ENCODE data around the gene YIPF3.
A peak's percentile ranks its signal among the peaks of the same experiment; 100 is the strongest.
"Not testable (repeated sequence)": the region's sequence is repeated elsewhere in the genome, so short reads cannot be mapped to it uniquely, and the experiment has no call there.

YIPF3 gene

GRCh38 chr6:43516697-43517504, at the start of gene YIPF3, which contains the start of gene POLR1C:
YIPF3 (minus strand) TSS chr6:43516926; CDS start chr6:43516807, 119 bp downstream.
POLR1C (plus strand) TSS chr6:43517089; CDS start chr6:43517110, 21 bp downstream.
- DNase-seq (ENCODE audit: low read depth) = peak; percentile 96

DNA sequence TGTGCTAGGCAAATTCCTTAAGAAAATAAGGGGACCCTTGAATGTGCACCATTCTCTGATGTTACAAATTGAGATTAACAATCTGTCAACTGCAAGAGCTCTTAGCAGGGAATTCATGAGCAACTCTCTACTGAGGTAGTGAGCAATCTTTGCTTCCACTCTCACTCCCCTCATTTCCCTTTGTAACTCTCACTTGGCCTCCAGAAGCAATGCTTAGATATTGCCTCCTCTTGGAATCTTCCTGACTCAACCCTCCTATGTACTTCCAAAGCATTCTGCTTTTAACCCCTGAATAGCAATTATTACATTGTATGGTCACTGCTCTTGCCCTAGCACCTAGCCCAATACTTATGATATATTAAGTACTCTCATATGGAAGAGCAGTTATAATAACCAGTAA, 42.6 kb upstream of the YIPF3 start:
- DNase-seq (ENCODE audit: low read depth) = no peak

- not testable (repeated sequence) for DNase-seq (ENCODE audit: low read depth)
Measured at GRCh38 chr6:43557620-43558019, 40.9 kb upstream of the YIPF3 start.

DNA sequence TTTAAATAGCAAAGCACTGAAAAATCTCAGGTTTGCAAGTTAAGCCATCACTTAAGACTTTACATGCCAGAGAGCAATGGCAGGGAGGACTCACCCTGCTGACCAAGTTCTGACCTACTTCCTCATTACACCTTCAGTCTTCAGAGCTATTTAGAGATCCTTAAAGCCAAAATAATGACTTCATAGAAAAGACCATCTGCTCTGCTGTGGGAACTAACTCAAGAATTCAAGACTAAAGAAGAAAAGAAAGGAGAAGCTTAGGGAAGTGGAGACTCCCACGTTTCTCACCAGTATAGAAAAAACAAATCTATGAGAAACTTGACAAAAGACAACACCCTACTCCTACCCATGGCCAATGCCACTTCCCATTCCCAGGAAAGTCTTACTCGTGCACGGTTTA, 30.5 kb upstream of the YIPF3 start:
- no peak for DNase-seq (ENCODE audit: low read depth)

GRCh38 chr6:43544461-43544860, 27.7 kb upstream of the YIPF3 start:
- DNase-seq (ENCODE audit: low read depth) = no peak

- DNase-seq (ENCODE audit: low read depth) = no peak
Measured at GRCh38 chr6:43541774-43542471, 25.2 kb upstream of the YIPF3 start.

GRCh38 chr6:43540507-43540906, 23.8 kb upstream of the YIPF3 start:
- no peak for DNase-seq (ENCODE audit: low read depth)

DNA sequence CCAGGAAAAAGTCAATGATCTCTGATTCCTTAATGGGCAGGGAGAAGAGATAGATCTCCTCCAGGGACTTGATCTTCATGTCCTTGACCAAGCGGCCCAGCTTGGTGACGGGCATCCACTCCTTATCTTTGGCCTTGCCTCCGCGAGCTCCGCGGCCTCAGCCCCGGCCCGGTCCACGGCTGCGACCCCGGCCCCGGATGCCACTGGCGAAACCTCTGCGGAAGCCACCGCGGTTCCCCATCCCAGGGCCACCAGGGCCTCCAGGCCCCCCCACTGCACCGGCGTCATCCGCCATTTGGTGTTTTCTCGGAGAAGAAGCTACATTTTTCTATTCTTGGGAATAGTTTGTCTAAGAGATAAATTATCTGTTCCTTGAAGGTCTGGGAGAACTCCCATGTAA, 22.7 kb upstream of the YIPF3 start:
- not testable (repeated sequence) for DNase-seq (ENCODE audit: low read depth)

DNA sequence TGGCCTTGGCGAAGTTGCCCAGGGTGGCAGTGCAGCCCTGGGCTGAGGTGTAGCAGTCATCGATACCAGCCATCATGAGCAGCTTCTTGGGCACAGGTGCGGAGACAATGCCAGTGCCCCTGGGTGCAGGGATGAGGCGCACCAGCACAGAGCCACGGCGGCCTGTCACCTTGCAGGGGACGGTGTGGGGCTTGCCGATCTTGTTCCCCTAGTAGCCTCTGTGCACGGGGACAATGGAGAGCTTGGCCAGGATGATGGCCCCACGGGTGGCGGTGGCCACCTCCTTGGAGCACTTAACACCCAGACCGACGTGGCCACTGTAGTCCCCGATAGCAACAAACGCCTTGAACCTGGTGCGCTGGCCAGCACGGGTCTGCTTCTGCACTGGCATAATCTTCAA, 22.3 kb upstream of the YIPF3 start:
- not testable (repeated sequence) for DNase-seq (ENCODE audit: low read depth)

DNA sequence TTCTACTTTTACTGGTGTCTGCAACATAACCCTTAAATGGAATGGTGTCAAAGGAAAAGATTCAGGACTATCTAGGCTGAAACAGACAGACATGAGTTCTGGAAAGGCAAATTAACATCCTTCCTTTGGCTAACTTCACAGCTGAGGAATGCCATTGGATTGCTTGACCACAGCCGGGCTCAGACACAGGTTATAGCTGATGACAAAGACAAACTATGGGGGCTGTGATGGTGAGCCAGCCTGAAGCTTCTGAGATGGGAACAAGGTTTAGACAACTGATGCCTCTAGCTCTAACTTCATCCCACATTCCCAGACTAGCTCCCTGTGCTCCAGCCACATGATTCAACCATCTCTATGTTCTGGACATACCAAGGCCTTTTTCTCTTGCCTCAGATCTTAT, 15.5 kb upstream of the YIPF3 start:
- DNase-seq (ENCODE audit: low read depth) = no peak

GRCh38 chr6:43524483-43524961, 7.8 kb upstream of the YIPF3 start:
- DNase-seq (ENCODE audit: low read depth) = no peak

DNA sequence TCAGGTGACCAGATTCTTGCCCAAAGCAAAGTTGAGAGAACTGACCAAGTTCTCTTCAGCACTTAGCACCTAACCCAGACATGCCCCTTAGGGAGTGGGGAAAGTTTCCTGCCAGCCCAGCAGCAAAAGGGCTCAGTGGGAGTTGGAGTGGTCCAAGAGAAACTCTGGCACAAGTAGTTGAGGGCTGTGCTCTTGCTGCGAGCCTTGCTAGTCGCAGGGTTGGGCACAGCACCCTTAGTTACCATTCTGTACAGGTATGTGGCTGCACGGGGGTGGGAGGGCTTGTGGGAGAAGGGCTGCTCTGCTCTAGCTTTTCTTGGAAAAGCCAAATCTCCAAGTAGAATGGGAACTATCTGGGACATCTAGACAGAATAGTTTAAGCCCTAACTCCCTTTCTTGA, 6.6 kb upstream of the YIPF3 start:
- DNase-seq (ENCODE audit: low read depth) = no peak

GRCh38 chr6:43522547-43523261, 6.0 kb upstream of the YIPF3 start:
- no peak for DNase-seq (ENCODE audit: low read depth)

DNA sequence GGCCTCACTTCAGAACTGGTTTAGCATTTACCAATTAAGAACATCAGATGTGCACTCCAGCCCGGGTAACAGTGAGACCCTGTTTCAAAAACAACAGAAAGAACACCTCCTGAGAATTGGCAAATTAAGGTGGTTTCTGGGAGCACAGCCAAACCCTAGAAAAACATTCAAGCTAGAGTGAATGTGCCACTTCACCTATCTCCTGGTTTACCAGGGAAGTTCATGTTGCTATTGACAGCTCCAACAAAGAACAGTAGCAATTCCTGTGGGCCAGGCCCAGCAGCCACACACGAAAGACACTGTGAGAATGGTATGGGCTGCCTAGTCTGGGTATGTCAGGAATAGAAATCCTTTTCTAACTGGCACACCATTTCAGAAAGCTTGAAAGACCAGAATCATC, 5.1 kb upstream of the YIPF3 start:
- no peak for DNase-seq (ENCODE audit: low read depth)

GRCh38 chr6:43520097-43520496, 3.4 kb upstream of the YIPF3 start:
- no peak for DNase-seq (ENCODE audit: low read depth)

DNA sequence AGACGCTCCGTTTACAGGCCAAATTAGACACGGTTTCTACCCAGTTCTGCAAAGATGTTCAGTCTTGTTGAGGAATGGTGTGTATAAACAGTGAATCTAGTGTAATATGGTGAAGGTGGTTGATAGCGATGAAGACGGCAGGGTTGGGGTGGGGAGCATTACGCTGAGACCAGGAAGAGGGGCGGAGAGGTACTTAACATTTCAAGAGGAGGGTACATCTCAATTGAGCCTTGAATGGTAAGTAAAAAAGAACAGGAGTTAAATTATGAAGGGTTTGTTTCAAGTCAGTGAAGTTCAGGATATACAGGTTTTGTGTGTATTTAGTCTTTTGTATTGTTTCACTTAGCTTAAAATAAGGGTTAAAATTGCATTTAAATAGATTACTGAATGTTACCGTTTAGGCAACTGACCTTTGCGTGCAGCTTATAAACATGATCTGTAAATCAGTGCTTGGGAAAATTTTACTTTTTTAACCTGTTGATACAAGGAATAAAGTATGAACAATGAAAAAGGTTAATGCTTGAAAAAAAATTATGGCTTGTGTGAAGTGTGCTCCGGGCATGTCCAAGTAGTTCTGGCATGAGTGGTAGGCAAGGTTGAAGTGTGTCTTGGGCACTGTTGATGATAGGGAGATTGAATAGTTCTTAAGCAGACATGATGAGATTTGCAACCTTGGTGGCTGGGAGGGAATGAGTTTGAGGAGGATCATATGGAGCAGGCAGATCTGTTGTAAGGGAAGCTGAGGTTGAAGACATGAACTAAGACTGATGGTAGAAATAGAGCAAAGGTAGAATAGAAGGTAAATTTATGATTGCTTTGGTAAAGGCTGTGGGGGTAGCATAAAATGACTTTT, 1.0 kb upstream of the YIPF3 start:
- no peak for DNase-seq (ENCODE audit: low read depth)

GRCh38 chr6:43516367-43516696, 394 bp downstream of the YIPF3 start:
- no peak for DNase-seq (ENCODE audit: low read depth)

- no peak for DNase-seq (ENCODE audit: low read depth)
Measured at GRCh38 chr6:43515808-43516207, 918 bp downstream of the YIPF3 start.

- no peak for DNase-seq (ENCODE audit: low read depth)
Measured at GRCh38 chr6:43511824-43512415, 4.8 kb downstream of the YIPF3 start.

DNA sequence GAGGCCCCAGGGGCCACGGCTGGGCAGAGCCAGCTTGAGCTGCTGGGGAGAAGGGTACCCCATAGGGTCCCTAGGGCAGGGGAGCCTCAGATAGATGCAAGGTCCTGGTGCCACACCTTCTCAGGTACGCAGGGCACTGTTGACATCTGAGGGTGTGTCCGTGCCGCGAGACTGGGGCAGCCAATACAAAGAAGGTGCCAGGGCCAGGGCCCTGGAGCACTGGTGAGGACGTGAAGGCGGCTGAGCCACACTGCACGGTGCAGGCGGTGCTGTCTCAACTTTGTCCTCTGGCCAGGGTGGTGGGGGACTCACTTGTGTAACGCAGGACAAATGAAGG, 5.9 kb downstream of the YIPF3 start:
- no peak for DNase-seq (ENCODE audit: low read depth)

DNA sequence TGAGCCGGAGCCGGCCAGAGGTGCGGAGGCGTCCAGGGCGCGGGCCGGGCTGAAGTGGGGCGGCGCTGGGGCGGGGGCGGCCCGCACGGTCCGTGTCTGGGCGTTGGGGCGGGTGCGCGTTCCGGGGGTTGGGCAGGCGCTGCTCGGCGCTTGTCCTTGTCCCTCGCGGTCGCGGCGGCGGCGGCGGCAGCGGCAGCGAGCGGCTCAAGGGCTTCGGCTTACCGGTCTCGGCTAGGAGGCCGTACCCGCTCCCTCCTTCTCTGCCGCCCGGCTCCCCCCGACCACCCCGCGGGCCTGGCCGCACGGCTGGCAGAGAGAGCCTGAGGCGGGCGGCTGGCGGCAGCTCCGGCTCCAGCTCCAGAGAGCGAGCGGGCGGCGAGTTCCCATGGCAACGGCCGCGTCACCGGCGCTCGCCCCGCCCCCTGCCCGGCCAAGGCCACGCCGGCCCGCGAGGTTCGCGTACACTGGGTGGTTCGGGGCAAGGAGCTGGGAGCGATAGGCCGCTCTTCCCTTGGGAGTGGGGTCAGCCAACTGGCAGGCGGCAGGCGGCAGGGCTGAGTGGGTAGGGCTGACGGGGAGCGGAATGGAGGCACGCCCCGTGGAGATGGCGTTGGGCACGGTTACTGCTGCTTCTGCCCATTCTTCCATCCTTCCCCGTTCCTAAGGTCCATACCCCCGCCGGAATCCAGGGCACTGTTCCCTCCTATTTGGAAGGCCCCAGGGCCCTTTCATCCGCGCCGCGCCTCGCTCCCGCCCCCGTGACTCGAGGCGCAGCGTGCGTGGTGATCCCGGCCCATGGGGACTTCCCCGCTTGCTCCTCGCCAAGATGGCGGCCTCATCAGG, 6.5 kb downstream of the YIPF3 start, which contains the start of gene LRRC73:
TSS of gene LRRC73 (minus strand) at position 363 of the 843 bp plus-strand sequence. CDS start 561 bp downstream, outside the sequence.
- DNase-seq (ENCODE audit: low read depth) = peak; percentile 78
